ENCODE data around the gene MGLL.

GRCh38 chr3:127700406-127700805 is 121.9 kb downstream of the MGLL start:
- no peak for TF ChIP-seq CTCF (IDR thresholded peaks at IDR 0.05; ENCODE audit: borderline replicate concordance, extremely low read depth, low read length, poor library complexity, severe bottlenecking)
- TF ChIP-seq EZH2 (IDR thresholded peaks at IDR 0.05; ENCODE audit: borderline replicate concordance, low read depth, low read length, severe bottlenecking): no peak
